Measurements from ENCODE around the gene CBX5.

DNA sequence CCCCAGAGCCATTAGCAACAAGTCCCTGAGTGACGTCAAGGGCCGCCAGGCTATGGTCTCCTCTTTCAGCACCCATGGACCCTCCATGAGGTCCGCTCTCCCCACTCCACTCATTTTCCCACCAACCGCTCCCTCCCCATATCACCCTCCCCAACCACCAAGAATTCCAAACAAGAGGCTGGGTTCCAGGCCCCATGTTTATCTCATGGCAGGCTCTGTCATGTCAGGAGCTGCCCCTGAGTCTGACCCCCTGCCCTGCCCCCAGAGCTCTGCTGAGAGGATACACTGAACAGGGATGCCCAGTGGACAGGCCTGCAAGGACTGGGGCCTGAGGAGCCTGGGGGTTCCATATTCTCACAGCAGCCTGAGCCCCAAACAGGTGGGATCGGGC, 69.5 kb downstream of the CBX5 start:
- no peak for TF ChIP-seq POLR2AphosphoS5 (IDR thresholded peaks at IDR 0.05)
- TF ChIP-seq CTCF (IDR thresholded peaks at IDR 0.05): no peak
- TF ChIP-seq POLR2A (IDR thresholded peaks at IDR 0.05): no peak

Measured in prostate gland (tissue), 2 donors.